Large intestine (tissue), 3 donors: ENCODE data around the gene MPP2. TPM values are rescaled to one million over a fixed set of nuclear protein-coding genes. Genes with fewer than 3 reads are reported as not detected.
"Not testable (repeated sequence)": the region's sequence is repeated elsewhere in the genome, so short reads cannot be mapped to it uniquely, and the experiment has no call there.

Experiments used
- DNase-seq, 2 donors: peaks; one replicate each; pipeline versions ENCODE4 v3.0.0 to v3.0.0-alpha.2; 2013
- H3K27ac ChIP-seq: one replicate; pipeline ENCODE4 v1.5.1; 2013; ENCODE audit warnings: low read length
- H3K27me3 ChIP-seq: 2 replicates; pipeline ENCODE4 v1.6.1; 2013; ENCODE audit warnings: low read length; ENCODE audit not compliant: control insufficient read depth, insufficient read depth
- H3K36me3 ChIP-seq: 2 replicates; pipeline ENCODE4 v1.6.1; 2013; ENCODE audit warnings: low read length; ENCODE audit not compliant: control insufficient read depth, insufficient read depth
- H3K4me1 ChIP-seq: one replicate; pipeline ENCODE4 v1.6.1; 2013; ENCODE audit warnings: low read length; ENCODE audit not compliant: control insufficient read depth, insufficient read depth
- H3K4me3 ChIP-seq: one replicate; pipeline ENCODE4 v1.5.1; 2013; ENCODE audit warnings: low read length
- H3K9me3 ChIP-seq: one replicate; pipeline ENCODE4 v1.6.1; 2013; ENCODE audit warnings: mild to moderate bottlenecking, low read depth, low read length, moderate library complexity; ENCODE audit not compliant: control insufficient read depth
- WGBS: methylation state at CpG from one replicate; pipeline ENCODE4 v1.1.5; 2013; ENCODE audit warnings: low lambda C conversion rate; ENCODE audit not compliant: insufficient coverage; 5-methylcytosine and 5-hydroxymethylcytosine counted together
- polyA plus RNA-seq: library from polyadenylated mRNA; unstranded; fragments of 120-200 nt; gene quantifications from one replicate; pipeline ENCODE4 v1.2.1, GENCODE V29; 2013

MPP2 gene
- polyA plus RNA-seq, 1 donor, result 3.4 TPM

DNA sequence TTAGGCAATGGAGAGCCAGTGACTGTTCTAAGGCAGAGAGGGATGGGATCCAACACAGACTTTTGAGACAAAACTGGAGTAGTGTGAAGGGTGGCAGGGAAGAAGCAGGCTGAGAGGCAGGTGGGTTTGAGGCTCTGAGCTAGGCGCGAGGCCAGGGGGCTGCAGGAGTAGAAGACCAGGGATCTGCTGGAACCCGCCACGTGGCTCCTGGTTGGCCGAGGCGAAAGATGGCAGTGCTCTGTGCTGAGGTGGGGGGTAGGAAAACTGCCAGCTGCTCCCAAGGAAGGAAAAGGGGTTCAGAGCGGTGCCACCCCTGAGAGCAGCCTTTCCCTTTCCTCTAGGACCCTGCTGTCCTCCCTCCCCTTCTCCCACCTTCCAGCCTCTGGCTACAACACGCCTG, 54.8 kb downstream of the MPP2 start:
- no peak overlapping the region for H3K4me3 ChIP-seq
- H3K27me3 ChIP-seq, result peaks cover 18% of the 10 kb centered on the region
- no peak for DNase-seq
- no CpG with 5 or more reads among the region's 8 CpGs for WGBS
- no peak overlapping the region for H3K27ac ChIP-seq
- no peaks in the 10 kb centered on the region for H3K9me3 ChIP-seq
- H3K36me3 ChIP-seq, result no peaks in the 10 kb centered on the region
- H3K4me1 ChIP-seq, result no peaks in the 10 kb centered on the region

- no peak overlapping the region for H3K27ac ChIP-seq
- DNase-seq, result no peak
- no peaks in the 10 kb centered on the region for H3K9me3 ChIP-seq
- peaks cover 15% of the 10 kb centered on the region for H3K27me3 ChIP-seq
- WGBS, result no CpG with 5 or more reads among the region's 8 CpGs
- H3K4me1 ChIP-seq, result peaks cover 4% of the 10 kb centered on the region
- H3K36me3 ChIP-seq, result no peaks in the 10 kb centered on the region
- H3K4me3 ChIP-seq, result no peak overlapping the region
These were observed 58.2 kb downstream of the MPP2 start for GRCh38 chr17:43849116-43849515.

DNA sequence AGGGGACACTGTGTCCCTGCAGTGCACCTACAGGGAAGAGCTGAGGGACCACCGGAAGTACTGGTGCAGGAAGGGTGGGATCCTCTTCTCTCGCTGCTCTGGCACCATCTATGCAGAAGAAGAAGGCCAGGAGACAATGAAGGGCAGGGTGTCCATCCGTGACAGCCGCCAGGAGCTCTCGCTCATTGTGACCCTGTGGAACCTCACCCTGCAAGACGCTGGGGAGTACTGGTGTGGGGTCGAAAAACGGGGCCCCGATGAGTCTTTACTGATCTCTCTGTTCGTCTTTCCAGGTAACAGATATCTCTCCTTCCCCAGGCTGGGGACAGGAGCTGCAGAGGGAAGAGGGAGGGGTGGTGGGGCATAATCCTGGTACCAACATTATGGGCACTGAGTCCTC, 58.7 kb downstream of the MPP2 start:
- no peaks in the 10 kb centered on the region for H3K9me3 ChIP-seq
- DNase-seq, result no peak
- H3K36me3 ChIP-seq, result no peaks in the 10 kb centered on the region
- peaks cover 4% of the 10 kb centered on the region for H3K4me1 ChIP-seq
- no CpG with 5 or more reads among the region's 10 CpGs for WGBS
- H3K27me3 ChIP-seq, result peaks cover 15% of the 10 kb centered on the region
- no peak overlapping the region for H3K27ac ChIP-seq
- H3K4me3 ChIP-seq, result no peak overlapping the region

GRCh38 chr17:43846963-43847371, 60.4 kb downstream of the MPP2 start, which contains the start of gene CD300LG:
TSS of gene CD300LG (plus strand) at chr17:43847176. CDS start at chr17:43847217, 41 bp downstream.
- DNase-seq, result no peak
- no CpG with 5 or more reads among the region's 17 CpGs for WGBS
- Histone ChIP-seq H3K4me3 (no peak within 1 kb of the TSS), H3K36me3 (no peaks in the 10 kb centered on the region), H3K4me1 (peaks cover 4% of the 10 kb centered on the region), H3K27me3 (peaks cover 15% of the 10 kb centered on the region), H3K9me3 (peaks cover 7% of the 10 kb centered on the region), H3K27ac (no peak within 1 kb of the TSS)

- WGBS, result 0% methylated on average over 1 of the region's 13 CpGs
- Histone ChIP-seq H3K36me3 (no peaks in the 10 kb centered on the region), H3K27ac (no peak overlapping the region), H3K4me3 (no peak overlapping the region), H3K9me3 (peaks cover 7% of the 10 kb centered on the region), H3K27me3 (peaks cover 15% of the 10 kb centered on the region), H3K4me1 (peaks cover 4% of the 10 kb centered on the region)
- DNase-seq, result peak; percentile 48 to 57
These were observed 61.1 kb downstream of the MPP2 start for GRCh38 chr17:43846221-43846712.

DNA sequence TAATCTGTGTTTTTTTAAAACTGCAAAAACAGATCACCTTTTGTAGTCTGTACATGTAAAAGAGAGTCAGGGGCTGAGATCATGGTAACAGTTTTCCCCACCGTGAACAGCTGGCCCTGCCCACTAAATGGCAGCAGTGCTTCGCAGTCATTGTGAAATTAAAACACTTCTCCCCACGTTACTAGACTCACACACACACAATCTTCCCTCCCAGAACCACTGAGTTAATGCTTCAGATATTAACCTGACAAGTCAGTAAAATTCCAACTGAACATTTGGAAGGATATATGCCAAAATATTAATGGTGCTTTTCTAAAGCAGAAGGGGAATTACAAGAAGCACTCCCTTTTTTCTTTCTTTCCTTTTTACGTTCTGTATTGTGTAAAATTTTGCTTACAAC, 61.6 kb downstream of the MPP2 start:
- 29% methylated on average over 1 of the region's 4 CpGs for WGBS
- Histone ChIP-seq H3K4me1 (peaks cover 4% of the 10 kb centered on the region), H3K27me3 (peaks cover 15% of the 10 kb centered on the region), H3K36me3 (no peaks in the 10 kb centered on the region), H3K27ac (no peak overlapping the region), H3K9me3 (peaks cover 7% of the 10 kb centered on the region), H3K4me3 (no peak overlapping the region)
- no peak for DNase-seq

GRCh38 chr17:43844241-43844640, 63.1 kb downstream of the MPP2 start:
- H3K27me3 ChIP-seq, result peaks cover 15% of the 10 kb centered on the region
- no peaks in the 10 kb centered on the region for H3K36me3 ChIP-seq
- no peak overlapping the region for H3K4me3 ChIP-seq
- DNase-seq, result no peak
- H3K27ac ChIP-seq, result no peak overlapping the region
- no CpG with 5 or more reads among the region's 5 CpGs for WGBS
- H3K4me1 ChIP-seq, result peaks cover 4% of the 10 kb centered on the region
- H3K9me3 ChIP-seq, result peaks cover 7% of the 10 kb centered on the region

DNA sequence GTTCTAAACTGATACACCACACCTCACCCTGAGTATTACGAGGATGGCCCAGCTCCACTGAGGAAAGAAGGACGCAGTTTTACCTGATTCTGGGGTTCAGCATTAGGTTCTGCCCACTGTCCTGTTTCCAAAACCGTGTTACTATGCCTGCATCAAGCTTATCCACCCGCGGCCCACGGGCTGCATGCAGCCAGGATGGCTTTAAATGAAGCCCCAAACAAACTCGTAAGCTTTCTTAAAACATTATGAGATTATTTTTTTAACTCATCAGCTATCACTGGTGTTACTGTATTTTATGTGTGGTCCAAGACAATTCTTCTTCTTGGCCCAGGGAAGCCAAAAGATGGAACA, 64.4 kb downstream of the MPP2 start:
- H3K4me3 ChIP-seq, result no peak overlapping the region
- no peak overlapping the region for H3K27ac ChIP-seq
- peaks cover 9% of the 10 kb centered on the region for H3K27me3 ChIP-seq
- no peak for DNase-seq
- H3K9me3 ChIP-seq, result peaks cover 7% of the 10 kb centered on the region
- no peaks in the 10 kb centered on the region for H3K36me3 ChIP-seq
- WGBS, result 83% methylated on average over 1 of the region's 7 CpGs
- peaks cover 4% of the 10 kb centered on the region for H3K4me1 ChIP-seq

DNA sequence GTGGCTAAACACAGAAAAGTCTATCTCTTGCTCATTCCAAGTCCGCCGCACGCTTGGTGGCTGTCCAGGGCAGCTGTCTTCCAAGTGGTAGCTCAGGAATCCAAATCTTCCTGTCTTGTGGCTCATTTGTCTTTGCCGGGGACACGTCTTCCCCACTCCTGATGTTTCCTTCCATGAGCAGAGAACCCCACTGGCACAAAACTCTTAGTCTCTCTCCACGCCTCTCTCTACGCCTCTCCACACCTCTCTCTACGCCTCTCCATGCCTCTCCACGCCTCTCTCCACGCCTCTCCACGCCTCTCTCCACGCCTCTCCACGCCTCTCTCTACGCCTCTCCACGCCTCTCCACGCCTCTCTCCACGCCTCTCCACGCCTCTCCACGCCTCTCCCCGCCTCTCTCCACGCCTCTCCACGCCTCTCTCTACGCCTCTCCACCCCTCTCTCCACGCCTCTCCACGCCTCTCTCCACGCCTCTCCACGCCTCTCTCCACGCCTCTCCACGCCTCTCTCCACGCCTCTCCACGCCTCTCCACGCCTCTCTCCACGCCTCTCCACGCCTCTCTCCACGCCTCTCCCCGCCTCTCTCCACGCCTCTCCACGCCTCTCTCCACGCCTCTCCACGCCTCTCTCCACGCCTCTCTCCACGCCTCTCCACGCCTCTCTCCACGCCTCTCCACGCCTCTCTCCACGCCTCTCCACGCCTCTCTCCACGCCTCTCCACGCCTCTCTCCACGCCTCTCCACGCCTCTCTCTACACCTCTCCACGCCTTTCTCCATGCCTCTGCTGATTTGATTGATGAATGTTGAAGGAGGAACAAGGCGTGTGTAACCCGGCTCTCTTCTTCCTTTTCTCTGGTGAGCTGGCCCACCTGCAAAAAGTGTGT, 65.0 kb downstream of the MPP2 start:
- not testable (repeated sequence) for H3K4me3 ChIP-seq, H3K36me3 ChIP-seq, H3K27ac ChIP-seq, H3K9me3 ChIP-seq, H3K4me1 ChIP-seq, H3K27me3 ChIP-seq, DNase-seq
- no CpG with 5 or more reads among the region's 54 CpGs for WGBS

DNA sequence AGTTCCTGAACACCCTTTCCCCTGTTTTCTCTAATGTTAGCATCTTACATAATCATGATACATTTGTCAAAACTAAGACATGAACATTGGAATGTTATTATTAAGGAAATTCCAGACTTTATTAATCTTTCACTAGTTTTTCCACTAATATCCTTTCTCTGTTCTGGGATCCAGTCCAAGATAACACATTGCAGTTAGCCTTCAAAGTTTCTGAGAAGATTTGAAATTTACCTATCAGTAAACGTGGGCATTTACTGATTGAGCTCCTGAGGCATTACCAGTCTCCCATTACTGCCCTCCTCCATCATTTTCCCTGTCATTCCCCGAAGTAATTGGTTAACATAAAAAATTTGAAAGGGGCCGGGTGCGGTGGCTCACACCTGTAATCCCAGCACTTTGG, 66.1 kb downstream of the MPP2 start:
- Histone ChIP-seq H3K27me3 (no peaks in the 10 kb centered on the region), H3K9me3 (peaks cover 7% of the 10 kb centered on the region), H3K4me1 (no peaks in the 10 kb centered on the region), H3K27ac (no peak overlapping the region), H3K36me3 (no peaks in the 10 kb centered on the region), H3K4me3 (no peak overlapping the region)
- no peak for DNase-seq
- WGBS, result no CpG with 5 or more reads among the region's 4 CpGs

DNA sequence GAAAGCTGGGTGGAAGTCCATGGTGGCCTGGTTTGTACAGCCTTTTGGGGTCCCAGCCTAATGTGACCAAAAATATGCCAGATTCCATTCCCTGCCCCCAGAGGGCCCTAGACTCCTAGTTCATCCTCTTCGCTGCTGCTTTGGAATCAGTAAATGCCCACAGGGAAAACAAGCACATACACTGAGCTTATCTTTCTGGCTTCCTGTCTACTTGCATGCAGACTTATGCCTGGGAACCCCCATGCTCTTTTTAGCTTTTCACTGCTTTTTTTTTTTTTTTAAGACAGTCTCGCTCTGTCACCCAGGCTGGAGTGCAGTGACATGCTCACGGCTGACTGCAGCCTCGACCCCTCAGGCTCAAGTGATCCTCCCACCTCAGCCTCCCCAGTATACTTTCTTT, 66.5 kb downstream of the MPP2 start:
- H3K27ac ChIP-seq, result no peak overlapping the region
- no peak overlapping the region for H3K4me3 ChIP-seq
- DNase-seq, result no peak
- H3K4me1 ChIP-seq, result no peaks in the 10 kb centered on the region
- H3K9me3 ChIP-seq, result peaks cover 7% of the 10 kb centered on the region
- H3K27me3 ChIP-seq, result no peaks in the 10 kb centered on the region
- H3K36me3 ChIP-seq, result no peaks in the 10 kb centered on the region
- no CpG with 5 or more reads among the region's 4 CpGs for WGBS
